SIG-M5 (cell line): ENCODE measurements around the gene B3GALT5.

ENCODE experiments used
- DNase-seq: peaks from one replicate; lab custom pipeline; 2025; lab: John Stamatoyannopoulos, UW

B3GALT5 gene

DNA sequence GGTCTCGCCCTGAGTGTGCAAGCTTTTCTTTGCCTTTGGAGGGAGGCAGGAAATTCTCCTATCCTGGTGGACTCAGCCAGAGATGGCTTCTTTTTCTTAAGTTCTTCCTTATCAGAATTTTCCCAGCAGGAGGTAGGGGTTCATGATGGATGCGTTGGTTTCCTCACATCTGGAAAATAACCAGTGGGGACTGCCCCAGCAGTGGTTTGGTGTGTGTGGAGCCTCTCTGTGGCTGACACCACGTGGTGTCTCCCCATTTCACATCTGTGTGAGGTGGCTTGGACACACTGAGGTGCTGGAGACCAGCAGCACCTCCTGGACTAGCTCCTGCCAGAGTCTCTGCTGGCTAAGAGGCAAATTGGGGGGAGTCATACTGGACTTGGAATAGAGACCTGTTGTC lies 32.6 kb downstream of the B3GALT5 start:
- DNase-seq = no peak

DNA sequence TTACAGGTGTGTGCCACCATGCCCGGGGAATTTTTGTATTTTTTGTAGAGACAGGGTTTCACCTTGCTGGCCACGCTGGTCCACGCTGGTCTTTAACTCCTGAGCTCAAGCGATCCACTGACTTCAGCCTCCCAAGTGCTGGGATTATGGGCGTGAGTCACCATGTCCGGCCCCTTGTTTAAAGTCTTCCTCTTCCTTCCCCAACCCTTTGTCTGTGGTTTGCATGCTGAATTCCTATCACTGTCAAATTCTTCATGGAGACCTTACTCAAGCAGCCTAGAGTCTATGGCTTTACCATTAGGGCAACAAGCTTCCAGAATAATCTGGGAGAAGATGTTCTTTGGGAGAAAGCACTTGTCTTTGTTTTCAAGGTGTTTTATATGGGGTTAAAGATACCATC lies 34.7 kb downstream of the B3GALT5 start:
- no peak for DNase-seq

DNA sequence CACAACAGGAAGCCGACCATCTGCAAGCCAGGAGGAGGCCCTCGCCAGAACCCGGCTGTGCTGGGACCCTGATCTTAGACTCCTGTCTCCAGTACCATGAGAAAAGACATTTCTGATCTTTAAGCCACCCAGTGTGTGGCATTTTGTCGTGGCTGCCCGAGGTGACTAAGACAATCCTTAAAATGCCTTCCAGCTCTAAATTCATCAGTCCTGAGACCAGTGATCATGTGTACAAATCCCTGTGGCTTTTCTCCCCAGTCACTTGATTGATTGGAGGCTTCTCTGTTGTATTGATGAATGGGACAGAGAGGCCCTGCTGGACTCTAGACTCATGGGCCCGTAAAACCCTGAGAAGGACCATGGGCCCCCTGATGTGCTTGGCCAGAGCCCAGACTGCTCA lies 36.1 kb downstream of the B3GALT5 start:
- no peak for DNase-seq

DNA sequence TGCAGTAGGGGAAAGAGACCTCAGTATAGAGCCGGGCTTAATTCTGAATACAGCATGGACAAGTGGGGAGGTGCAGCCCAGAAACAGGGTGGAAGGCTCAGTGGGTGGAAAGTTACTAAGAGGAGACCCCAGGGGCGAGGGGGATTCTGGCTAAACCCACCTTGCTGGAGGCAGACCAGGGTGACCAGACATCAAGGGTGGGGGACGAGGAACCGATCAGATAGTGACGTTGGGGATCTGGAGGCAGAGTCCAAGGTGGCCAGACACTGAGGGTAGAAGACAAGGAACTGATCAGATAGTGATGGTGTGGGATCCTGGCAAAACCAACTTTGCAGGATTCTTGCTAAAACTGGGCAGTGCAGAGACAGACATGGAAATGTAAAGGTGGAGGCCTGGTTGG lies 36.8 kb downstream of the B3GALT5 start:
- DNase-seq = no peak

DNA sequence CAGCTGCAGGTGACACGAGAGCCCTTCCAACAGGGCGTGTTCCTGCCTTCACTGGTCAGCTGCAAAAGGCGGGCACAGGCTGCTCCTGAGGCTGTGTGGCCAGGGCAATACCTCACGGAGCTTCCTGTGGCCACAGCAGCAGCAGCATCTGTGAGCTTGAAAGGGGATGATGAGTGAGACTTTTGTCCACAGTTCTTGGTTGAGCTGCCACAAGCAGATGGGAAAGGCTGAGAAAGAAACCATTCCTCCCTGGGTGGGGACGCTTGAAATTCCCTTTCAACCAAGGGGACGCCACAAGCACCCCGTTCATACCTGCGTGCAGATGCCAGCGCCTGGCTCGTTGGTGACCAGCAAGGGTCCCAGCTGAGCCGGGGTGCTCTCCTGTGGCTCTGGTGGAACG lies 37.6 kb downstream of the B3GALT5 start:
- no peak for DNase-seq

DNA sequence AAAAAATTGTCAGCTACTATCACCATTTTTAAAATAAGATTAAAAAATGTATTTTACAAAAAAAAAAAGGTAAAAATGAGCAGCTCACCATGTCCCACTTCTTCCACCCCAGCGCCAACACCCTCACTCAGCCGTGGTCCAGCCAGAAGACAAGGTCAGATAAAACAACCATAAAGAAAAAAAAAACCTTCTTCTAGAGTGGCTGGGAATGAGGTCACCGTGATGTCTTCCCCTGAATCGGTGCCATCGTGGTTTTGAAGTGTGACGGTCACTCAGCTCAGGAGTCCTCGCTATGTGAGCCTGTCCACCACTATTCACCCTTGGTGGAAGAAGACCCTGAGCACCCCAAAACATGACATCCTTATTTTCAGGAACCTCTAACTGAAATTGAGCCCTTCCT lies 38.1 kb downstream of the B3GALT5 start:
- DNase-seq = no peak

DNA sequence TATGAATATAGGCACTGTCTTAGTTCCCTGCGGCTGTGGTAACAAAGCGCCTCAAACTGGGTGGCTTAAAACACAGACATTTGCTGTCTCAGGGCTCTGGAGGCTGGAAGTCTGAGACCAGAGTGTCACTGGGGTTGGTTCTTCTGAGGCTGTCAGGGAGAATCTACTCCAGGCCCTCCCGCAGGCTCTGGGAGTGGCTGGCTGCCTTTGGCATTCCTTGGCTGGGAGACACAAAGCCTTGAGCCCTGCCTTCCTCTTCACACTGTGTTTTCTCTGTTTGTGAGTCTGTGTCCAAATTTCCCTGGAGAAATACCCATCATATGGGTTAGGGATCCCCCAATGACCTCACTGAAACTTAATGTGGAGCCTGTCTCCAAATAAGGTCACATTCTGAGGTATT lies 38.5 kb downstream of the B3GALT5 start:
- DNase-seq = no peak

DNA sequence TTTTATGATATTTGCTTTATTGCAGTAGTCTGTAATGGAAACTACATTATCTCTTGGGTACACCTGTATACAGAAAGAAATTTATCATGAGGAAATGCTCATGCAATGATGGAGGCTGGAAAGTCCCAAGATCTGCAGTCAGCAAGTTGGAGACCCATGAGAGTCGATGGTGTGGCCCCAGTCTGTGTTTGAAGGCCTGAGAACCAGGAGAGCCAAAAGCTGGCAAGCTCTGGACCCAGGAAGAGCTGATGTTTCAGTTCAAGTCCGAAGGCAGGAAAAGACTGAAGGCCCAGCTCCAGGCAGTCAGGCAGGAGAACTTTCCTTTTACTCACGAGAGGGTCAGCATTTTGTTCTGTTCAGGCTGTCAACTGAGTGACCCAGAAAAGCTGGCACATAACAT lies 42.2 kb downstream of the B3GALT5 start:
- DNase-seq = no peak

DNA sequence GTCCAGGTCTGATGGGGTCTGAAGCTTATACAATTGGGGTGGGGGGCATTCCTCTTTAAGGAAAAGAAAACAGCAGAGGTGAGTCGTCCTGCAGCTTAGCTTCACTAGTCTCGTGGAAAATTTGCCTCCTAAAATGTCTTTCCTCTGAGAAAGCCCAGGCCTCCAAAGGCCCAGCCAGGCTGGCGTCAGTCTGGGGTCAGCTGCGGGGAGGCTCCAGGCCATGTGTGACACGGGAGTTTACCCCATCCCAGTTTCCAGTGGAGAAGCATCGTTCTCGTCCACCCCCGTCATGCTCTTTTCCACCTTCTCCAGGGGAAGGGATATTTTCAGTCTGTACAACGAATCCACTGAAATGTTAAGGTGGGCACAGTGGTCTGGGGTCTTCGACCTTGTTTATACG lies 42.8 kb downstream of the B3GALT5 start:
- DNase-seq = no peak

DNA sequence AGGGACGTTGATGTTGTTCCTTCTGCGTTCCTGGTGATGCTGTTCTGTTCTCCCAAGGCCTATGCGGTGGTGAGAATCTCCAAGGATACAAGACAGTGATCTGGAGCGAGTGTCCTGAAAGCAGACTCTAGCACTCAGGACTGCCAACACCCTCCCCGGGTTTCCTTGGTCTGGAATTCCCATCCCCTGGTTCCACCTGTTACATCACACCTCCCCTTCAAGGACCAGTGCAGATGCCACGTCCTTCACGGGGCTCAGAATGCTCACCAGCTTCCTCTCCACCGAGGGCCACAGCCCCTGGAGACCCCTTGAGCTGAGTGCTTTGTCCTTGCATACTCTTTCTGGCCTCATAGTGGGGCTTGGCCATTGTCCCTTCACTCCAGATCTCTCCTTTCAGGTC lies 43.5 kb downstream of the B3GALT5 start:
- DNase-seq = no peak

DNA sequence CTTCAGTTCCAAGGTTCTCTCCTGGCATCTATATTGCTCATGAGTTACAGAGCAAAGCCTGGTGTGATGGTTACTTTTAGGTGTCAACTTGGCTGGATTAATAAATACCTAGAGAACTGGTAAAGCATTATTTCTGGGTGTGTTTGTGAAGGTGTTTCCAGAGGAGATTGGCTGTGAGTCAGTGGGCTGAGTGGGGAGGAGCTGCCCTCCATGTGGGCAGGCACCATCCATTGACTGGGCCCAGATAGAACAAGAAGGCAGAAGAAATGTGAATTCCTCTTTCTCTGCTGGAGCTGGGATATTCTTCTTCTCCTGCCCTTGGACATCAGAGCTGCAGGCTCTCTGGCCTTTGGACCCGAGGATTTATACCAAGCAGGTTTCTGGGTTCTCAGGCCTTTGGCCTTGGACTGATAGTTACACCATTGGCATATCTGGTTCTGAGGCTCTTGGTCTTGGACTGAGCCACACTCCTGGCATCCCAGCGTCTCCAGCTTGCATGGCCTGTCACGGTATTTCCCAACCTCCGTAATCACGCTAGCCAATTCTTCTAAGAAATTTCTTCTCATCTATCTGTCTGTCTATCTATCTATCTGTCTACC lies 44.5 kb downstream of the B3GALT5 start:
- DNase-seq = no peak

DNA sequence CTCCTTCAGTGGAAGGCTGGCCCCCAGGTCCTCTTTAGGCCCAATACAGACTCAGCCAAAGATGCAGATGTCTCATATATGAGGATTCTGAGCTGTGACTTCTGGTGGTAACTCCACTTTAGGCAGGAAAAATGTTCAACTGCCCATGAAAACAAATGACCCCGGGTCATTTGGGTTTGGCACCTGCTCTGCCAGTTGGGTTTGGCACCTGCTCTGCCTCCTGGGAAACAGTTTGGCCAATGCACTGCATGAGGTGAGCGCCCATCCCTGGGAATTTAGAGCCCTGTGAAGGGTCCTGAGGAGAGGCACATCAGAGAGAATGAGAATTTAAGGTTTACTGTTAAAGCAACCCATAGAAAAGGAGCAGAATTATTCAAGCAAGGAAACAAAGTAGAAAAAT lies 45.3 kb downstream of the B3GALT5 start:
- DNase-seq = no peak

DNA sequence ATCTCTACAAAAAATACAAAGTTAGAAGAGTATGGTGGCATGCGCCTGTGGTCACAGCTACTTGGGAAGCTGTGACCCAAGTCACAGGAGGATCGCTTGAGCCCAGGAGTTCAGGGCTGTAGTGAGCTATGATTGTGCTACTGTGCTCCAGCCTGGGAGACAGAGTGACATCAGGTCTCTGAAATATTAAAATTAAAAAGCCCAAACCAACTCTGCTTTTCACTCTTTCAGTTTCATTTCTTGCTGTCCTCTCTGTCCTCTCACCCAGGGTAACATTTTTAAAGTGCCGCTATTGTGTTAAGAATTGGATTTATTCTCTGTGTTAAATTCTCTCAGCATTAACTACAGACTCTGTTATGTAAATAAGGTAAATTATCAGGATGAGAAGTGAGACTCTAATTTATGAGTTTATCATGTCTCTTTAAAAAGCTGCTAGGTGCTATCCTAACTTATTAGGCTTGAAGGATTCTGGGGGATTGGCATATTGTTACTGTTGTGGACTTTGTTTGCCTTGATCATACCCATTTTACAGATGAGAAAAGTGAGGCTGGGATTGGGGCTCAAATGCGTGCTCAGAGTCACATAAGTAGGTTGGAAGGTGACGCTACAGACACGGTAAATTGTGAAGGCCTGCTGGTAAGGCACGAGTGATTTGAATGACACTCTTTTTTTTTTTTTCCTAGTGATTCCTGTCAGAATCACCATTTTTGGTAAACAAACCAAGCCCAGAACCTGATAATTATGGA lies 46.5 kb downstream of the B3GALT5 start:
- no peak for DNase-seq

DNA sequence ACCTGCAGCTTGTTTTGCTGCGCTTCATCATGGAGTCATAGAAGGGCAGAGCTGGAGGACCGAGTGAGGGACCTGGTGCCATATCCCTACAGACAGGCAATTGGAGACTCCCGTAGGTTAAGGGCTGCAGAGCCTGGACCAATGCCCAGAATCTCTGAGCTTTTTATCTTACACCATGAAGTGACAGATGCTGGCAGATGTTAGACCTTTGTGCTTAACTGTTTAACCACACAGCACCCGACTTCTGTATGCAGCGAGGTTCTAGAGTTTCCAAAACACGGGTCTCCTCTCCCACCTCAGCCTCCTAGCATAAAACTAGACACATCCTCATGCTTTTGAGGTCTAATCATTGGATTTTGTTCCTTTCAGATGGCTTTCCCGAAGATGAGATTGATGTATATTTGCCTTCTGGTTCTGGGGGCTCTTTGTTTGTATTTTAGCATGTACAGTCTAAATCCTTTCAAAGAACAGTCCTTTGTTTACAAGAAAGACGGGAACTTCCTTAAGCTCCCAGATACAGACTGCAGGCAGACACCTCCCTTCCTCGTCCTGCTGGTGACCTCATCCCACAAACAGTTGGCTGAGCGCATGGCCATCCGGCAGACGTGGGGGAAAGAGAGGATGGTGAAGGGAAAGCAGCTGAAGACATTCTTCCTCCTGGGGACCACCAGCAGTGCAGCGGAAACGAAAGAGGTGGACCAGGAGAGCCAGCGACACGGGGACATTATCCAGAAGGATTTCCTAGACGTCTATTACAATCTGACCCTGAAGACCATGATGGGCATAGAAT lies 47.6 kb downstream of the B3GALT5 start:
- no peak for DNase-seq

DNA sequence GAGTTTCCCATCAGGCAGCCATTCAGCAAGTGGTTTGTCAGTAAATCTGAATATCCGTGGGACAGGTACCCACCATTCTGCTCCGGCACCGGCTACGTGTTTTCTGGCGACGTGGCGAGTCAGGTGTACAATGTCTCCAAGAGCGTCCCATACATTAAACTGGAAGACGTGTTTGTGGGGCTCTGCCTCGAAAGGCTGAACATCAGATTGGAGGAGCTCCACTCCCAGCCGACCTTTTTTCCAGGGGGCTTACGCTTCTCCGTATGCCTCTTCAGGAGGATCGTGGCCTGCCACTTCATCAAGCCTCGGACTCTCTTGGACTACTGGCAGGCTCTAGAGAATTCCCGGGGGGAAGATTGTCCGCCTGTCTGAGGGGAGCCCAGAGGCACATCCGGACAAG lies 48.4 kb downstream of the B3GALT5 start:
- no peak for DNase-seq

DNA sequence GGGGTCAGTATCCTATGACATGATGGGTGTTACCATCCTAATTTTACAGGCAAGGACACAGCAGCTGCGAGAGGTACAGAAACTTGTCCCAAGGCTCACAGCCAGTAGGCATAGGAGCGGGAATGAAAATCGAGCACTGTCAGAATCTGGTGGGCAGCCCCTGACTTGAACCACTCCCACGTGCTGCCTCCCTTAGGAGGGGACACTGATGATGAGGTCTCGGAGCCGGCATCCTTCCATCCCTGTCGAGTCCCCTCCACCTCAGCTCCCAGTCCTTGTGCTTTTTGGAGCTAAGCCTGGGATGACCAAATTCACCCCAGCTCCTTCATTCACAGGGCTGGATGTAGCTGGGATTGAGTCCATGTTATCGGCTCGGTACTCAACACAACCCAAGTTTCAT lies 49.0 kb downstream of the B3GALT5 start:
- DNase-seq = no peak

DNA sequence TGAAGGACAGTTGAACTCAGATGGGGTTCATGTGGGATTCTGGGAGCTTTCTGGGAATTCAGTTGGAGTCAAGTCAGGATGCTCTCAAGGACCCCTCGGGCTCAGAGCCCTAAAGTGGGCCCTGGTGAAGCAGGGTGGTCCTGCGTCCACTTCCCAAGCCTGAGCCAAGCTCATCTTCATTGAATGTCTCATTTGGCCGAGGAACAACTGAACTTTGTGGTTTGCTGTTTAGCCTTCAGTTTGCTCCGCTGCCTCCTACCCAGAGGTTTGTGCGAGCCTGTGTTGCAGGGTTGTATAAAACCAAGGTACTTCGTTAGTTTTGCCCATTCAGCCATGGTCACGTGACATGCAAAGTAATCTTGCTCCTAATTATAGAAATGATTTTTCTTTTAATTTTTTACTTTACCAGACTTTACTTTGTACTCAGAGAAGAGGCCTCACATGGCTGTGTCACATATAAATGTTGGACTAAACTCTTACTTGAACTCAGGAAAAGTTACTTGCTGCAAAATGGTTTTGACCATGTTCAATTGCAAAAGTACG lies 49.7 kb downstream of the B3GALT5 start:
- DNase-seq = no peak

DNA sequence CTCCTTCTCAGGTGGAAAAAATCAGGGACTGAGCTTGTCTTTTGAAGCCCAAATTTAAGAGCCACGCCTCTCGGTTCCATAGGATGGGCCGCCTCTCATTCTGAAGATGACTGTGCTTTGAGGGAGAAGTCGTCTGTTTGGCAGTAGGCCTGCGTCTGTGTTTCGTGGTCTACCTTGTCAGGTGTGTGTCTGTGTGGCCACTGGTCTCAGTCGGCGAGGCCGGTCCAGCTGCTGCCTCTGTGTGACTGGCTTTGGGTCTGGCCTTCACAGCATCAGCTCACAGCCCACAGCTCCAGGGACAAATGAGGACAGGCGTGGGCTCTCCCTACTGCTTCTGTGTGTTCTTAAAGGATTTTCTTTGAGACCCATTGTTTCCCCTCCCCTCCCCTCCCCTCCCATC lies 50.3 kb downstream of the B3GALT5 start:
- DNase-seq = no peak

DNA sequence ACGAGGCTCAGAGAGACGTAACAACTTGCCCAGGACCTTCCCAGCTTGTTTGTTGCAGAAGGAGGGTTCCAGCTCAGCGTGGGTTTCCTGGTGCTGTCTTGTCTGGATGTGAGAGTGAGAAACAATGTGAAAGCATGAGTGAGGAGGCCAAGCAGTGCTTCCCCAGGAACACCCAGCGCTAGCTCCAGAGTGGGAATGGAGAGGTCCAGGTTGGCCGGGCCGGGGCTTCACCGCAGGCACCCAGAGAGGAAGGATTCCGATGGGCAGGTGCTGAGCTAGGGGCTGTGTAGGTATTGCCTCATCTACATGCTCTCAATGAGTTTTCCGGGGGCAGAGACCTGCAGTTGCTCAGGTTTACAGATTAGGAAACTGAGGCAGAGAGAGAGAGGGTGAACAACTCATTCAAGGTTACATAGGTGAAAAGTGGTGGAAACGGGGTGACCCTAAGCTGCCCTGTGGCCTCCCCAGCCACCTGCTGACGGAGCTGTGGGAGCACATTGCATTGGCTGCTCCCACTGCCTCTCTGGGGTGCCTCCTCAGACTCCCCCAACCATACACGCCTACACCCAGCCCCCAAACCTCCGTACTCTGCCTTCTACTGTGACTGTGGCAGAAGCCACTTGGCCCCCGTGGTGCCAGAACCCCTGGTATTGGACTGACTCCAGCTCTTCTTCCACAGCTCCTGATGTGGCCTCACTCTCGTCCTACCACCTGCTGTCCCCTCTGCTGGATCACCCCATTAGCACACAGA lies 51.2 kb downstream of the B3GALT5 start:
- no peak for DNase-seq

DNA sequence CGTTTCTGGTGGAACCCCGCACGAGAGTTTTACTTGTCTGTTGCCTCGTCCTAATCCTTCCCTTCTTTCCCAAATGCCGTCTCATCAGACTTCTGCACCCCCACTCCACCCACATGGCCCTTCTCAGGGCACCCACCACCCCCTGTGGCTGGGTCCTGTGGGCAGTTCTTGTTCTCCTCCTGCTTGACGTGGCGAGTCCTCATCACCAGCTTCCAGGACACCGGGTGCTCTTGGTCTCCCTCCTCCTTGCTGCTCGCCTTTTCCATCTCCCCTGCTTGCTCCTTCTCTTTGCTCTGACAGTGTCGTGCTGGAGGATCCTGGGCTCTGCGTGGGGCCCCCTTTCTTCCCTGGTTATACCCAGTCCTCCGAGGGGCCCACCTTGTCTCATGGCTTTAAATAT lies 51.8 kb downstream of the B3GALT5 start:
- no peak for DNase-seq

DNA sequence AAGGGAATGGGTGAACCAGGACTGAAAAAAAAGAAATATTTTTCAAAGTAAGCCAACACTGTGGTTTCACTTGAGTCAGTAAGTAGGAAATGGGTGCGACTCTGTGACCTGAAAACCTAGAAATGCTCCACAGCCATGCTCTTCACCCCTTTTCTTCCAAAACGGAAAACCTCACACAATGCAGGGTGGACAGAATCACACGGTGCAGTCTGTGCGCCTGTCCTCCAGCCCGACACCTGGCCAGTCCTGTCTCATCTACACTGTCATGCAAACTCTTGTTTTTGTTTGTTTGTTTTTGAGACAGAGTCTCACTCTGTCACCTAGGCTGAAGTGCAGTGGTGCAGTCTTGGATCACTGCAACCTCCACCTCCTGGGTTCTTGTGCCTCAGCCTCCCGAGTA lies 53.3 kb downstream of the B3GALT5 start:
- DNase-seq = no peak

DNA sequence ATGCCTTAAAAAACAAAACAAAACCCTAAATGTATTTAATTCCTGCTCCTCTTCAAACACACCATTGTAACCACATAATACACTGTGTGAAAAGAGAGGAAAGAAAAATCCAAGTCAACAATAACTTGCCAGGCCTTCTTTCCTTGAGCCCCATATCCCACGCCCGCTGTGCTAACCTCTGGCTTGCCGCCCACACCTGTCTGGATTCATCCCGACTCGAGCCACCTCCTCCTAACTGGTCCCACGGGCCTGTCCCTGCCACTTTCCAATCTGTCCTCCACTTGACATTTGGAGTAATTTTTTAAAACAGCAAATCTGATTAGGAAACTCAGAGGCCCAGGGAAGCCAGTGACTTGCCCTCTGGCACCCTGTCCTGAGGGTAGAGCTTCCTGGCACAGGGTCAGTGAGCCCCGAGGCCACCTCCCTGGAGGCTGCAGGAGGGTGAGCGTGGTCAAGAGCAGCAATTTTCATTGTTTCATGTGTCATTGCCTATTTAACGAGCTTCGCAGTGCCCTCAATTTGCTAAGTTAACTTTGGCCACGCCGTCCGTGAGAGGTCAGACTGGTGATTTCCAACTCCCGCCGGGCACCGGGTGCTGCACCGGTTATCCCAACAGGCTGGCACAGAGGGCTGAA lies 54.1 kb downstream of the B3GALT5 start:
- DNase-seq = no peak
